Neural cell (in vitro differentiated cells): ENCODE results near the gene IFITM10. TPM values are rescaled to one million over a fixed set of nuclear protein-coding genes. Genes with fewer than 3 reads are reported as not detected.

ENCODE experiments used
- H2AFZ ChIP-seq: fragments of 200-600, 300-800 bp; sonication (generic), shearing (Covaris generic); 2 replicates; pipeline ENCODE4 v1.6.0; 2014; ENCODE audit warnings: low read depth, mild to moderate bottlenecking, antibody characterized with exemption, low read length, moderate library complexity
- H3F3A ChIP-seq: fragments of 200-600 bp; shearing (Covaris generic); 2 replicates; pipeline ENCODE4 v1.6.1; 2016; ENCODE audit warnings: mild to moderate bottlenecking, moderate library complexity, mixed read lengths, antibody characterized with exemption, low read length; ENCODE audit not compliant: insufficient read depth, poor library complexity, severe bottlenecking
- H3K27ac ChIP-seq: fragments of 200-600, 300-800 bp; sonication (generic), shearing (Covaris generic); 2 replicates; pipeline ENCODE4 v1.5.1; 2014; ENCODE audit warnings: mild to moderate bottlenecking, low read length, moderate library complexity
- H3K27me3 ChIP-seq: fragments of 300-800, 200-600 bp; sonication (generic), shearing (Covaris generic); 2 replicates; pipeline ENCODE4 v1.6.0; 2014; ENCODE audit warnings: mild to moderate bottlenecking, low read depth, low read length, moderate library complexity; ENCODE audit not compliant: insufficient read depth
- H3K36me3 ChIP-seq: fragments of 300-800, 200-600 bp; sonication (generic), shearing (Covaris generic); 2 replicates; pipeline ENCODE4 v1.5.1; 2014; ENCODE audit warnings: mild to moderate bottlenecking, antibody characterized with exemption, low read length, moderate library complexity; ENCODE audit not compliant: insufficient read depth
- H3K4me2 ChIP-seq: fragments of 300-800, 200-600 bp; sonication (generic), shearing (Covaris generic); 2 replicates; pipeline ENCODE4 v1.6.0; 2014; ENCODE audit warnings: mild to moderate bottlenecking, low read length
- H3K4me3 ChIP-seq: fragments of 300-800, 200-600 bp; sonication (generic), shearing (Covaris generic); 2 replicates; pipeline ENCODE4 v1.5.1; 2014; ENCODE audit warnings: mild to moderate bottlenecking, low read length, moderate library complexity
- H3K79me2 ChIP-seq: fragments of 200-600 bp; shearing (Covaris generic); replicated peaks from 2 replicates; pipeline ENCODE4 v1.6.0; 2014; ENCODE audit warnings: mild to moderate bottlenecking, low read length, moderate library complexity; ENCODE audit not compliant: insufficient read depth
- H3K9ac ChIP-seq: fragments of 300-800, 200-600 bp; sonication (generic), shearing (Covaris generic); 2 replicates; pipeline ENCODE4 v1.6.1; 2016; ENCODE audit warnings: mild to moderate bottlenecking, low read length, mixed read lengths
- H3K9me2 ChIP-seq: fragments of 200-600 bp; shearing (Covaris generic); 2 replicates; pipeline ENCODE4 v1.6.1; 2016; ENCODE audit warnings: mild to moderate bottlenecking, low read length, mixed read lengths; ENCODE audit not compliant: insufficient read depth
- H3K9me3 ChIP-seq: fragments of 200-600, 300-800 bp; sonication (generic), shearing (Covaris generic); 2 replicates; pipeline ENCODE4 v1.6.1; 2016; ENCODE audit warnings: mild to moderate bottlenecking, mixed run types, low read length, moderate library complexity, mixed read lengths
- H4K20me1 ChIP-seq: fragments of 200-600 bp; shearing (Covaris generic); 2 replicates; pipeline ENCODE4 v1.6.1; 2016; ENCODE audit warnings: mild to moderate bottlenecking, mixed run types; ENCODE audit not compliant: insufficient read depth
- EP300 ChIP-seq: fragments of 450-650 bp; conservative IDR thresholded peaks from 2 replicates; pipeline ENCODE4 v1.6.1; 2014; ENCODE audit warnings: antibody characterized with exemption, mild to moderate bottlenecking, moderate library complexity; ENCODE audit not compliant: poor library complexity, severe bottlenecking
- EZH2 ChIP-seq: fragments of 200-600, 300-800 bp; shearing (Covaris generic), sonication (generic); IDR thresholded peaks from 2 replicates; pipeline ENCODE4 v1.6.1; 2014; ENCODE audit warnings: antibody characterized with exemption, low read length, borderline replicate concordance, mild to moderate bottlenecking; ENCODE audit not compliant: insufficient read depth, poor library complexity, severe bottlenecking
- MXI1 ChIP-seq: fragments of 450-650 bp; conservative IDR thresholded peaks from 2 replicates; pipeline ENCODE4 v1.6.1; 2014; ENCODE audit warnings: antibody characterized with exemption, mild to moderate bottlenecking; ENCODE audit not compliant: poor library complexity, severe bottlenecking
- POLR2AphosphoS5 ChIP-seq: IDR thresholded peaks from 2 replicates; pipeline ENCODE4 v1.6.1; 2012
- RAD21 ChIP-seq: fragments of 450-650 bp; conservative IDR thresholded peaks from 2 replicates; pipeline ENCODE4 v1.6.1; 2014; ENCODE audit warnings: antibody characterized with exemption, mild to moderate bottlenecking, moderate library complexity
- REST ChIP-seq: IDR thresholded peaks from 2 replicates; pipeline ENCODE4 v1.6.1; 2012; ENCODE audit warnings: borderline replicate concordance
- SMC3 ChIP-seq: fragments of 450-650 bp; conservative IDR thresholded peaks from 2 replicates; pipeline ENCODE4 v1.6.1; 2014; ENCODE audit warnings: antibody characterized with exemption, mild to moderate bottlenecking, moderate library complexity; ENCODE audit not compliant: poor library complexity
- TAF1 ChIP-seq: IDR thresholded peaks from 2 replicates; pipeline ENCODE4 v1.6.1; 2012; ENCODE audit warnings: low read depth
- polyA plus RNA-seq: library from polyadenylated mRNA; depleted of rRNA; stranded (reverse); fragments of >200 nt; gene quantifications from 2 replicates; pipeline ENCODE4 v1.2.3, GENCODE V29; 2014
- TF ChIP-seq, protein P1 (sequence below): fragments of 450-650 bp; IDR thresholded peaks from 2 replicates; pipeline ENCODE4 v1.5.1; 2014; ENCODE audit warnings: antibody characterized with exemption, mild to moderate bottlenecking, moderate library complexity; ENCODE audit not compliant: poor library complexity, severe bottlenecking

Gene IFITM10
- polyA plus RNA-seq, 1 donor from 2014 or later, result 1.1 TPM

- TF ChIP-seq MXI1, result no peak
- no peak for TF ChIP-seq EP300
- TF ChIP-seq EZH2, result no peak
- TF ChIP-seq, protein P1, sequence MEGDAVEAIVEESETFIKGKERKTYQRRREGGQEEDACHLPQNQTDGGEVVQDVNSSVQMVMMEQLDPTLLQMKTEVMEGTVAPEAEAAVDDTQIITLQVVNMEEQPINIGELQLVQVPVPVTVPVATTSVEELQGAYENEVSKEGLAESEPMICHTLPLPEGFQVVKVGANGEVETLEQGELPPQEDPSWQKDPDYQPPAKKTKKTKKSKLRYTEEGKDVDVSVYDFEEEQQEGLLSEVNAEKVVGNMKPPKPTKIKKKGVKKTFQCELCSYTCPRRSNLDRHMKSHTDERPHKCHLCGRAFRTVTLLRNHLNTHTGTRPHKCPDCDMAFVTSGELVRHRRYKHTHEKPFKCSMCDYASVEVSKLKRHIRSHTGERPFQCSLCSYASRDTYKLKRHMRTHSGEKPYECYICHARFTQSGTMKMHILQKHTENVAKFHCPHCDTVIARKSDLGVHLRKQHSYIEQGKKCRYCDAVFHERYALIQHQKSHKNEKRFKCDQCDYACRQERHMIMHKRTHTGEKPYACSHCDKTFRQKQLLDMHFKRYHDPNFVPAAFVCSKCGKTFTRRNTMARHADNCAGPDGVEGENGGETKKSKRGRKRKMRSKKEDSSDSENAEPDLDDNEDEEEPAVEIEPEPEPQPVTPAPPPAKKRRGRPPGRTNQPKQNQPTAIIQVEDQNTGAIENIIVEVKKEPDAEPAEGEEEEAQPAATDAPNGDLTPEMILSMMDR, result no peak
- TF ChIP-seq POLR2AphosphoS5, result no peak
- TF ChIP-seq REST, result no peak
- TF ChIP-seq TAF1, result no peak
- TF ChIP-seq RAD21, result no peak
- no peak for TF ChIP-seq SMC3
- H3K27ac ChIP-seq, result no peak overlapping the region
- no peak overlapping the region for H3K9ac ChIP-seq
- H3K4me2 ChIP-seq, result no peak overlapping the region
- no peaks in the 10 kb centered on the region for H3K9me3 ChIP-seq
- no peaks in the 10 kb centered on the region for H3K79me2 ChIP-seq
- H3K27me3 ChIP-seq, result peaks cover 36% of the 10 kb centered on the region
- no peaks in the 10 kb centered on the region for H4K20me1 ChIP-seq
- no peaks in the 10 kb centered on the region for H3K9me2 ChIP-seq
- H3K36me3 ChIP-seq, result no peaks in the 10 kb centered on the region
- H3K4me3 ChIP-seq, result no peak overlapping the region
- H3F3A ChIP-seq, result no peaks in the 10 kb centered on the region
- no peak overlapping the region for H2AFZ ChIP-seq
Observed at GRCh38 chr11:1750840-1751530, 590 bp upstream of the IFITM10 start.

- H4K20me1 ChIP-seq, result no peaks in the 10 kb centered on the region
- H3K9ac ChIP-seq, result peak overlapping the region; percentile 44
- peak overlapping the region; percentile 66 for H3K4me3 ChIP-seq
- no peak overlapping the region for H3K27ac ChIP-seq
- TF ChIP-seq EP300 (no peak), POLR2AphosphoS5 (no peak), SMC3 (no peak), MXI1 (no peak), TAF1 (no peak), EZH2 (no peak), REST (no peak), RAD21 (no peak)
- TF ChIP-seq, protein P1, result no peak
- H2AFZ ChIP-seq, result no peak overlapping the region
- no peaks in the 10 kb centered on the region for H3K79me2 ChIP-seq
- H3F3A ChIP-seq, result no peaks in the 10 kb centered on the region
- peaks cover 36% of the 10 kb centered on the region for H3K27me3 ChIP-seq
- H3K9me2 ChIP-seq, result no peaks in the 10 kb centered on the region
- no peaks in the 10 kb centered on the region for H3K36me3 ChIP-seq
- H3K9me3 ChIP-seq, result no peaks in the 10 kb centered on the region
- no peak overlapping the region for H3K4me2 ChIP-seq
Observed at GRCh38 chr11:1749395-1750351, 722 bp downstream of the IFITM10 start.
